NCI-H2107 treated with DMSO at 0.1 percent for 48 hours (cell line): ENCODE data around the gene GLRX2.
"Not testable (repeated sequence)": the region's sequence is repeated elsewhere in the genome, so short reads cannot be mapped to it uniquely, and the experiment has no call there.

Experiments
- DNase-seq: peaks from one replicate; lab custom pipeline; 2025; ENCODE audit not compliant: unreplicated experiment; lab: John Stamatoyannopoulos, UW

Gene GLRX2

GRCh38 chr1:193066606-193067005, 38.6 kb downstream of the GLRX2 start:
- no peak for DNase-seq

GRCh38 chr1:193065954-193066353, 39.3 kb downstream of the GLRX2 start:
- DNase-seq, result no peak

DNA sequence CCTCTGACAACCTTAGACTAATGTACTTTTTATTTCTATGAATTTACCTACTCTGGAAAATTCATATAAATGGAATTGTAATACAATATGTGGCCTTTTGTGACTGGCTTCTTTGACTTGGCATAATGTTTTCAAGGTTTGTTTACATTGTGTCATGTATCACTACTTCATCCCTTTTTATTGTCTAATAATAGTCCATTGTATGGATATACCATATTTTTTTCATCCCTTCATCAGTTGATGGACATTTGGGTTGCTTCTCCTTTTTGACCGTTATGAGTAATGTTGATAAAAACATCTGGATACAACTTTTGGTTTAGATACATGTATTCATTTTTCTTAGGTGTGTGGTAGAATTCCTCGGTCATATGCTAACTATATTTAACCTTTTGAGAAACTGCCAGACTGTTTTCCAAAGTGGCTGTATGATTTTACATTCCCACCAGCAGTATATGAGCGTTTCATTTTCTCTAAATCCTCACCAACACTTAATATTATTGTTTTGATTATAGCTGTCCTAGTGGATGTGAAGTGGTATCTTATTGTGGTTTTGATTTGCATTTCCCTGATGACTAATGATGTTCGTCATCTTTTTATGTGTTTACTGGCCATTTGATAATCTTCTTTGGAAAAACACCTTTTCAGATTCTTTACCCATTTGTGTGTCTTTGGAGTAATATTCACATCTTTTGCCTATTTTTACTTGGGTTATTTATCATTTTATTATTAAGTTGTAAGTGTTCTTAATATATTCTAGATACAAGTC, 42.3 kb downstream of the GLRX2 start:
- no peak for DNase-seq

- DNase-seq, result no peak
Observed at GRCh38 chr1:193060938-193061337, 44.3 kb downstream of the GLRX2 start.

DNA sequence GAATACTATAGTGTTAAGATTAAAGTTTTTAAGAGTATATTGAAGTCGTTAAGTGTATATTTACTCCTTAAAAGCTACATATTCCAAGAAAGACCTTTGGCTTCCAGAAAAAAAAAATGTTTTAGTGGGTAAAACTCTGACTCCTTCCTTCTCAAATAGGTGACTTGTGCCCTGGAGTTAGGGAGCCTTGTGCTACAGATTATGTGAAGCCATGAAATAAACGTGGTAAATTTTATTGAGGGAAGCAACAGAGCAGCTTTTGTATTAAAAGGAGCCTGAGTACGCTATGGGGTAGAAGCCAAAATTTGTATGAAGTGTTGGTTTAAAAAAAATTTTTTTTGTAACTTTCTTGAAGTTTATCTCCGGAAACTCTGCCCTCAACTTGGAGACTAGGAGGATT, 44.8 kb downstream of the GLRX2 start:
- DNase-seq, result no peak

- DNase-seq, result no peak
Observed at GRCh38 chr1:193060115-193060403, 45.2 kb downstream of the GLRX2 start.

DNA sequence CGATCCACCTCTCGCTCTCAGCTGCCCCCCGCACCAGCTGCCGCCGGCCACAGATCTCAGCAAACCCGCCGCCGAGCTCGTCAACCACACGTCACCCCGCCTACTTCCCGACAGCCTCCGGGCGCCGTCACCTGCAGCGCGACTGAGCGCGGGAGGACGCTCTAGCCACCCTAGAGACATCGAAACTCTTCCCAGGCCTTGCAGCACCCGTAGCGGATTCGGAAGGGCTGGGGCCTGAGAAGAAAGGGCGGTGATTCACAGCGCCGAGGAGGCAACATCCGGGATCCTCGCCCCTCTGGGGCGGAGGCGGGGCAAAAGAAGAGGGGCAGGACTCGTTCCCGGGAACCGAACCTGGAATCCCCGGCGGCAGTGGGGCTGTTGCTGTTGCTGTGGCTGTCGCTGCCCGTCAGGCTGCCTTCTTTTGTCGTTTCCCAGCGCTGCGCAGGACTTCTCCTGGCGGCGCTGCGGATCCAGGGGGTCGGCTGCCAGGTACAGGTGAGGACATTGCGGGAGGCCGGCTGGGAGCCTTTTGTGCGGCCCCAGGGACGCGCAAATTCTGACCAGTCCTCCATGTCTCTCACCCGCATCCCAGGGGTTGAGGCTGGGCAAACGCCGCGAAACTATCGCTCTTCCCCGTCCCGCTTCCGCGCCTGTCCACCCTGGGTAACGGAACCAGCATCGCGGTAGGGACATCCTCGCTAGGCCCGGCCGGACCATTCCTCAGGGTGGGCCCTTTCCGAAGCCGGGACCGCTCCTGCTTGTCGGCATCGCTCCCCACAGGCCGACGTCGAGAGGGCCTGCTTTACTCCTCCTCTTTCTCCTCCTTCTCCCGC, 45.7 kb downstream of the GLRX2 start, which contains the start of the genes RO60 and UCHL5:
RO60 (plus strand) TSS at position 331 of the 833 bp plus-strand sequence. CDS start 9,443 bp downstream, outside the sequence.
UCHL5 (minus strand) TSS at position 79 of the 833 bp plus-strand sequence. CDS start 100 bp downstream, outside the sequence.
- peak; percentile 98 for DNase-seq

DNA sequence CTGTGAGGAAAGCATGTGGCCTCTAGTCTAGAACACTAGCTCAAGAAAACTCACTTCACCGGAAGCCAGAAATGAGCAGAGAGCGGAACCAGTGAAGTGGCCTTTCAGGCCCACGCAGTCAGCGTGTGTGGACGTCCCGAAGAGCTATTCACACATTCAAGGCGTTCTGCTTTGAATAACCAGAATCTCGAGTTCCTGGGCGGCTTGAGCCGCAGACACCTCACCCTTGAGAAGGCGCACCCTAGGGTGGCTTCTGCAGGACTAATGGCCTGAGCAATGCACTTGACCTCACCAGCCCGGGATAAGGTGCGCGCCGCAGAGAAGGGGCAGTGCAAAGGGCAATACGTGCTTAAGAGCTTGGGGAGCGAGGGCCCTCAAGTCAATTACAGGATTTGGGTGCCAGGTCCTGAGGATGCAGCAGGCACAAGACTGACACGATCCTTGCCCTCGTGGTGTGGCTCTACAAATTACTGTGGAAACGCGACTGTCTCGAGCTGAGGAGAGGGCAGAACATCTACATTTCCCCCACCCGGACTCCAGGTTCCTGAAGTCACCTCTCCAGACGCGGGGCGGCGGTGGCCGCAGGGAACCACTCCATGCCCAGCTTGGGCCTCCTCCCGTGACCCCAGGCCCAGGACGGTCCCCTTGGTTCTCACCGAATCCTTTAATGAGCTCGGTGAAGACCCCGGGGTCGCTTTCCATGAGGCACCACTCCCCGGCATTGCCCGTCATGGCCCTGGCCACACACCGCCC, 46.5 kb downstream of the GLRX2 start:
- peak; percentile 35 for DNase-seq

DNA sequence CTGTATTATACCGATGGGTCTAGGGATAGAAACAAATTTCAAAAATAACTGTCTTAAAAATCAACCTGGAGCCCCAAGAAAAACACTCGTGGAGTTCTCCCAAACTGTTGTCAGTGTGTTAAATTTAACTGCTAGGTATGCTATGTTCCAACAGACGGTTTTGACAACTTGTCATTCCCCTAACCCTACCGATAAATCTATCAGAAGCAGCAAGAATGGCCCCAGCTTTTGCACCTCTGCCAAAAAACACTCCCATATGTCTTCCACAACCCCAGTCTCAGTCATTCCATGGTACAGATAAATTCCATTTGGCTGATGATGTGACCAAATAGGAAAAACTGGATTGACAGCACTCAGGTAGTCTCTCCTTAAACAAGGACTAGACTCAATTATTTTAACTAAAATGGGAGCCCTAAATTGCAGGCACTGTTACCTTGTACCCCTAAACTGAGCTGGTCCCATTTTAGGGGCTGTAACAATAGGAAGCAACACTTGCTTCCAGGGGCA, 51.0 kb downstream of the GLRX2 start:
- no peak for DNase-seq

GRCh38 chr1:193048913-193049312, 56.3 kb downstream of the GLRX2 start:
- DNase-seq, result not testable (repeated sequence)
